SU-DHL-6 (cell line): ENCODE results near the gene GHDC.
"Not testable (repeated sequence)": the region's sequence is repeated elsewhere in the genome, so short reads cannot be mapped to it uniquely, and the experiment has no call there.

Experiments used
- H2AFZ ChIP-seq: fragments of 200-600 bp; sonication (generic); 2 replicates; pipeline ENCODE4 v1.6.1; 2014; ENCODE audit warnings: low read depth, mild to moderate bottlenecking, moderate library complexity, mixed read lengths, antibody characterized with exemption, low read length; ENCODE audit not compliant: severe bottlenecking
- H3F3A ChIP-seq: fragments of 200-600 bp; shearing (Covaris generic); 2 replicates; pipeline ENCODE4 v1.6.0; 2016; ENCODE audit warnings: antibody characterized with exemption, mild to moderate bottlenecking; ENCODE audit not compliant: insufficient read depth
- H3K27ac ChIP-seq: fragments of 200-600 bp; sonication (generic); 2 replicates; pipeline ENCODE4 v1.5.1; 2016; ENCODE audit warnings: low read depth, mild to moderate bottlenecking, low read length, moderate library complexity, mixed read lengths
- H3K27me3 ChIP-seq: fragments of 200-600 bp; sonication (generic), shearing (Covaris generic); 2 replicates; pipeline ENCODE4 v1.6.0; 2014; ENCODE audit warnings: mild to moderate bottlenecking, low read length
- H3K36me3 ChIP-seq: fragments of 200-600 bp; sonication (generic); 2 replicates; pipeline ENCODE4 v1.6.1; 2014; ENCODE audit warnings: mild to moderate bottlenecking, low read length, mixed read lengths
- H3K4me2 ChIP-seq: fragments of 300-600, 200-600 bp; shearing (Covaris generic), sonication (generic); 2 replicates; pipeline ENCODE4 v1.6.0; 2014; ENCODE audit warnings: low read length, low read depth, mild to moderate bottlenecking; ENCODE audit not compliant: poor library complexity, severe bottlenecking
- H3K4me3 ChIP-seq: fragments of 200-600 bp; sonication (generic); 2 replicates; pipeline ENCODE4 v1.5.1; 2014; ENCODE audit warnings: antibody characterized with exemption, low read length, mild to moderate bottlenecking, mixed read lengths; ENCODE audit not compliant: insufficient read depth, poor library complexity, severe bottlenecking
- H3K79me2 ChIP-seq: fragments of 200-600 bp; sonication (generic); 2 replicates; pipeline ENCODE4 v1.6.1; 2014; ENCODE audit warnings: mild to moderate bottlenecking, low read length, moderate library complexity; ENCODE audit not compliant: insufficient read depth
- H3K9ac ChIP-seq: fragments of 200-600 bp; sonication (generic); 2 replicates; pipeline ENCODE4 v1.7.0; 2014; ENCODE audit warnings: mild to moderate bottlenecking, low read length
- H3K9me2 ChIP-seq: fragments of 200-600 bp; sonication (generic); replicated peaks from 2 replicates; pipeline ENCODE4 v1.6.1; 2014; ENCODE audit warnings: low read length; ENCODE audit not compliant: insufficient read depth
- H3K9me3 ChIP-seq: fragments of 200-600 bp; sonication (generic); 2 replicates; pipeline ENCODE4 v1.6.1; 2014; ENCODE audit warnings: low read length, mixed read lengths; ENCODE audit not compliant: insufficient read depth
- H4K20me1 ChIP-seq: fragments of 200-600 bp; sonication (generic); 2 replicates; pipeline ENCODE4 v1.6.1; 2014; ENCODE audit warnings: low read depth, mild to moderate bottlenecking, antibody characterized with exemption, low read length, moderate library complexity, mixed read lengths
- CTCF ChIP-seq: fragments of 200-600 bp; sonication (generic); IDR thresholded peaks from one replicate; pipeline ENCODE4 v1.5.1; 2017; ENCODE audit warnings: antibody characterized with exemption, mild to moderate bottlenecking, low read length, moderate library complexity; ENCODE audit not compliant: insufficient read depth, poor library complexity, severe bottlenecking
- EZH2phosphoT487 ChIP-seq: fragments of 200-600 bp; sonication (generic), shearing (Covaris generic); conservative IDR thresholded peaks from 2 replicates; pipeline ENCODE4 v1.6.1; 2018; ENCODE audit warnings: mild to moderate bottlenecking, antibody characterized with exemption, low read length, moderate library complexity, mixed read lengths

The GHDC gene

GRCh38 chr17:42214156-42214555 is 19.9 kb upstream of the GHDC start:
- Histone ChIP-seq H3K27ac (no peak overlapping the region), H3K79me2 (no peaks in the 10 kb centered on the region), H3K36me3 (no peaks in the 10 kb centered on the region), H3K4me2 (no peak overlapping the region), H3K27me3 (no peaks in the 10 kb centered on the region), H3K9me2 (no peaks in the 10 kb centered on the region), H3K9me3 (no peaks in the 10 kb centered on the region), H3F3A (no peaks in the 10 kb centered on the region), H2AFZ (no peak overlapping the region), H4K20me1 (no peaks in the 10 kb centered on the region), H3K4me3 (no peak overlapping the region), H3K9ac (no peak overlapping the region)
- TF ChIP-seq EZH2phosphoT487 (no peak), CTCF (no peak)

- no peak for TF ChIP-seq CTCF
- TF ChIP-seq EZH2phosphoT487: no peak
- H3K4me2 ChIP-seq: no peak overlapping the region
- H3K79me2 ChIP-seq: no peaks in the 10 kb centered on the region
- no peaks in the 10 kb centered on the region for H3F3A ChIP-seq
- H3K27ac ChIP-seq: no peak overlapping the region
- H4K20me1 ChIP-seq: no peaks in the 10 kb centered on the region
- H2AFZ ChIP-seq: no peak overlapping the region
- no peaks in the 10 kb centered on the region for H3K27me3 ChIP-seq
- H3K9me2 ChIP-seq: no peaks in the 10 kb centered on the region
- H3K4me3 ChIP-seq: no peak overlapping the region
- H3K9me3 ChIP-seq: no peaks in the 10 kb centered on the region
- no peaks in the 10 kb centered on the region for H3K36me3 ChIP-seq
- no peak overlapping the region for H3K9ac ChIP-seq
Measured at GRCh38 chr17:42212382-42212781, 18.1 kb upstream of the GHDC start.

GRCh38 chr17:42211921-42212341 is 17.6 kb upstream of the GHDC start:
- H4K20me1 ChIP-seq, H3K27me3 ChIP-seq, H3F3A ChIP-seq, H3K36me3 ChIP-seq, H3K4me2 ChIP-seq, H3K4me3 ChIP-seq, H3K9me3 ChIP-seq, H3K9ac ChIP-seq, H3K27ac ChIP-seq, H3K79me2 ChIP-seq, H2AFZ ChIP-seq, H3K9me2 ChIP-seq: not testable (repeated sequence)

GRCh38 chr17:42210046-42210445 is 15.8 kb upstream of the GHDC start:
- H3K9ac ChIP-seq: no peak overlapping the region
- no peaks in the 10 kb centered on the region for H3K9me3 ChIP-seq
- H3K79me2 ChIP-seq: no peaks in the 10 kb centered on the region
- no peak for TF ChIP-seq CTCF
- TF ChIP-seq EZH2phosphoT487: no peak
- no peaks in the 10 kb centered on the region for H3K36me3 ChIP-seq
- no peaks in the 10 kb centered on the region for H3F3A ChIP-seq
- H3K27me3 ChIP-seq: no peaks in the 10 kb centered on the region
- no peaks in the 10 kb centered on the region for H4K20me1 ChIP-seq
- no peak overlapping the region for H3K4me2 ChIP-seq
- H3K4me3 ChIP-seq: no peak overlapping the region
- no peak overlapping the region for H2AFZ ChIP-seq
- no peaks in the 10 kb centered on the region for H3K9me2 ChIP-seq
- no peak overlapping the region for H3K27ac ChIP-seq

GRCh38 chr17:42206153-42206612 is 11.9 kb upstream of the GHDC start:
- H2AFZ ChIP-seq, H3K9me2 ChIP-seq, H3K4me2 ChIP-seq, H3K36me3 ChIP-seq, H3F3A ChIP-seq, H3K9me3 ChIP-seq, H3K79me2 ChIP-seq, H3K27me3 ChIP-seq, H4K20me1 ChIP-seq, H3K9ac ChIP-seq, H3K4me3 ChIP-seq, H3K27ac ChIP-seq: not testable (repeated sequence)
